GM21529 (cell line): ENCODE data around the gene RREB1.

Source experiments
- ATAC-seq: cut with Tn5 transposase; IDR thresholded peaks from one replicate; pipeline ENCODE4 v1.9.1; 2021; ENCODE audit not compliant: unreplicated experiment

Gene RREB1

DNA sequence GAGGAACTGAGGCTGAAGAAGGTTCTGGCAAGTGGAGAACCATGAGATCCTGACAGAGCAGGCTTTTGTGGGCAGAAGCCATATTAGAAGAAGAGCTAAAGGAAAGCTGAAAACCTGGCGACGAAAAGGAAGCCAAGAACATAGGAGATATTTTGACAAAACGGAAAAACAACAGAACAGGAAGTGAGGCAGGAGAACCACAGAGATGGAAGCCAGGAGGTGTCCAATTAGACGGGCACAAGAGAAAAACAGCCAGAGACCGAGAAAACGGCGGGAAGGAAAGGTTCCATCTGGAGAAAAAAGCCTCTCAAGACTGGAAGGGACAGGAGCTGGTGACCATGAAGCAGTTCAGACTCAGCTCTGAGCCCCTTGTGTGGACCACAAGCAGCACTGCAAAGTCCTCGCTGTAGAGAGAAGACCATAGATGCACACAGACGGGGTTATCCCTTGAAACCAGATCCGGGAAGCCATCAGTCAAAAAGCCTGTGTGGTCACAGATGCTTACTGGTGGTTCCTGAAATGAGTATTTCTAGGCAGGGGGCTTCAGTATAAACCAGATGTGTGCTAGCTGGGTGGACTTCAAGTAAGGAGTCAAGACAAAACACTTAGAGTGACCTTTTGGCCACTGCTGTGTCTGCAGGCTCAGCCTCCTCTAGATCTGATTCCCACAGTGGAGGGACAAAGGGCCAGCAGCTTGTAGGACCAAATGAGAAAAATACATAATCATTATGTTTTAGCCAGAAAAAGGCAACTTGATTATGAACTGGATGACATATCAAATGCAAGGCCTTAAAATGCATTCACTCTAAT, 174.5 kb downstream of the RREB1 start:
- no peak for ATAC-seq

DNA sequence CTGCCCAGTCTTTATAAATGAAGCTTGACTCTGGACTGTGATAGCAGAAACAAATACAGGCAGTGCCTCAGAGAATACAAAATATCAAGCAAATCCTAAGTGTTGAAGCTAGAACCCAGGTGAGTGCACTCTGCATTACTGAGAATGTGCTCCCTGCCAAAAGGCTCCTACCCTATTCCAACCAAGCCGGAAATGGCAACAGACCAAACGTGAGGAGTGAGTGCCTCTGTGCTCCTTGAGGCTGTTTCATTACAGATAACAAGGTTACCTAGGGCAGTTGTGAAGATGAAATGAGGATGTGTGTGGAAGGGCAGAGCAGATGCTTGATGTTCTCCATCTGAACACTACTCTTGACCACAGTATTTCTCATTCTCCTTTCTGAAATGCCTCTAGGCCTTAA, 175.9 kb downstream of the RREB1 start:
- no peak for ATAC-seq

DNA sequence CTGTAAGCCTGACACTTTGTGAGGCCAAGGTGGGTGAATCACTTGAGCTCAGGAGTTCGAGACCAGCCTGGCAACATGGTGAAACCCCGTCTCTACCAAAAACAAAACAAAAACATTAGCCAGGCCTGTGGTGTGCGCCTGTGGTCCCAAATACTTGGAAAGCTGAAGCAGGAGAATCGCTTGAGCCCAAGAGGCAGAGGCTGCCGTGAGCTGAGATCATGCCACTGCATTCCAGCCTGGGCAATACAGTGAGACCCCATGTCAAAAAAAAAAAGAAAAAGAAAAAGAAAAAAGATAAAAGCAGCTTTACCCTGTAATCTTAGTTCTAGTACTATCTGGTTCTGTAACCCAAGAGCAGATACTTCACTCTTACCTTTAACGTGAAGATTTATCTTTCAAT, 177.7 kb downstream of the RREB1 start:
- ATAC-seq = no peak

DNA sequence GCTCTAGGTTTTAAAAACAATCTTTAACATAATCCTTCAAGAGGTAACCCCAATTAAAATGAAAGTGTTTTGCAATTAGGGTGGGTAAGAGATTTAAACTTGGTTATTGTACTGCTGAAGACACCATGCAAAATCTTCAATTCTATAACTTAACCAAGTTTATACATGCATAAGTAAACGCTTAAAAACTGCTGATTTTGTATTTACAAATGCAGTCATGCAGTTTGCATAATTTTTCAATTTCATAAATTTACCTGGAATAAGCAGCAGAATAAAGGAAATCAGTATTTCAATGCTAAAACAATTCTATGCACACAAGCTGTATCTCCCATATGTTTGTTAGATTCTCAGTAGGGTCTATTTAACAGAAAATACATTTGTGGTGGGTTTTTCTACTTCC, 182.3 kb downstream of the RREB1 start:
- no peak for ATAC-seq

DNA sequence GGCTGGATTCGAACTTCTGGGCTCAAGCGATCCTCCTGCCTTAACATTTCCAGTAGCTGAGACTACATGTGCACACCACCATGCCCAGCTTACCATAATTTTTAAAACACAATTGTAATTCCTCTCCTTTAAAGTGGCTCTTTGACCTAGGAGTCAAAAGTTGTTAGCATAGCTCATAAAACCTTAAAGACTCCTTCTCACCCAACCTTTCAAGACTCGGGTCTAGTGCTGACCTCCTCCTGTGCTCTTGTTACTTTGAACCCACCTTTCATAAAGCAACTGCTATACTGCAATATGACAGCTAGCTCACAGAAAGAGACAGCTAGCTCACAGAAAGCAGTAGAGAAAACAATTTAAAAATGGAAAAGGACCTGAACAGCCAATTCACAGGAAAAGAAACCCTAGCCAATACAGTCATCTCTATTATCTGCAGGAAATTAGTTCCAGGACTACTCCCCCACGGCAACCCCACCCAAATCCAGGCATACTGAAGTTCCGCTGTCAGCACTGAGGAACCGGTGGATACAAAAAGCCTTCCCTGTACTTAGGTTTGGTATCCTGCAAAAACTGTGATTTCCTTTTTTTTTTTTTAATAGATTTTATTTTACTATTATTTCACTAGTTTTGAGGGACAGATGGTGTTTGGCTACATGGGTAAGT, 185.0 kb downstream of the RREB1 start:
- no peak for ATAC-seq

DNA sequence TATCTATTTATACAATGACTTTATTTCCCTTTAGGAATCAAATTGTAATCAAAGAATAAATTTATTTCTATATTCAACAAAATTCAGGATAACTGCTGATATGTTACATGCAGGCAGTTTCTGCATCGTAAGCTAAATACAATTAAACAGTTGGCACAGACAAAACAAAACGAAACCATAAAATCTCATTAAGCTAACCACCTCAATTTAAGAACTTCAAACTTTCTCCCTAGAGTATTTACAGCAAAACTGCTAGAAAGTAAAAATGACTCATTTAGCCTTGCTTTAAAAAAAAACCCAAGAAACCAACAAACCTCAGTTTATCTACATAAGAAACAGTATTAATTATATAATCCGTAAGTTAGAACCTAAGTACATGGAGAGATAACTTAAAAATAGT, 188.2 kb downstream of the RREB1 start:
- no peak for ATAC-seq

DNA sequence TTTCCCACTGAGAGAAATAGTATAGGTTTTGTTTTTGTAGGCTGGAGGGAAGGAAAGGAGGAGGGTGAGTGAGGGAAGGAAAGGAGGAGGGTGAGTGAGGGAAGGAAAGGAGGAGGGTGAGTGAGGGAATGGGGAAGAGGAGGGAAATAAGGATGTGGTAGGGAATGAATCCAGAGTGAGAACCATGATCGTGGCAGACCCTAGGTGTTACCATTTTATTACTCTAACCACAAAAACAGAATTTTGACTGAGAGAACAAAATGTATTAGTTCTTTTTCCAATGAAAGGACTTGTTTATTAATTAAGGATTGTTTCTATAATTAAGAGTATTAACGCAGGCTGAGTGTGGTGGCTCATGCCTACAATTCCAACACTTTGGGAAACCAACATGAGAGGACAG, 188.8 kb downstream of the RREB1 start:
- ATAC-seq = no peak

DNA sequence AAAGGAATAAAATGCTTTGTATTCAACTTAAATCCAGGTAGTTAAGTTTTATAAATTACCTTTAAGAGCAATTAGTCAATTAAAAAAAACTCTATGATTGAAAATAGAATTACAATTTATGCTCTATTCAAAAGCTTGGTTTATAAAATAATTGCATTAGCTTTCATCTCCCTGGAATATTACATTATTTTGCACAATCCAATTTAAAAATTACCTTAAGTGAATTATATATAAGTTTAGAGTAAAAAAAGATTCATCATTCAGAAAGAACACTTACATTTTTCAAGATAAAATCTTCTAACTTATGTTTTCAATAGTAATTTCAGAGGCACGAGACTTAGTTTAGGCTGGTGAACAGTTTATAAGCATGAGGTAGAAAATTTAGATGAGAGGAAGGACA, 190.4 kb downstream of the RREB1 start:
- no peak for ATAC-seq

DNA sequence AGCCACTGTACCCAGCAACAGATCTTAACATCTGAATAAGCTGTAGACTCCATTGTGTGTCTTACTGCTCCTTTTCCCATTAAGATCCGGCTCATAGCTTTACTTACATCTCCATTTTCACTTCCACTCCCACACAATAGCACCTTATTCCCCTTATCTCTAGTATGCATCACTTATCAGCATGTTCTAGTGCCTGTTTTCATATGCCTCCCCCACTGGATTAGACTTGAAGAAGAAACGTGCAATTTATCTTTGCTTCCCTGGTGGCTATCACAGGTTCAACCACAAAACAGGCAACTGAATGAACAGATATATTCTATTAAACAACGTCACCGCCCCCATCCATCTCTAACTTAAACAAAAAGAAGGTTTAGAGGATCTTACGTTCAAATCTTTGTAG, 193.2 kb downstream of the RREB1 start:
- ATAC-seq = no peak
